OCI-LY7 (cell line): ENCODE data around the gene FBF1. TPM values are rescaled to one million over a fixed set of nuclear protein-coding genes. Genes with fewer than 3 reads are reported as not detected.
"Not testable (repeated sequence)": the region's sequence is repeated elsewhere in the genome, so short reads cannot be mapped to it uniquely, and the experiment has no call there.

Source experiments
- BruUV-seq: library from RNA; stranded (reverse); fragments of 400-500 nt; replicated peaks from 2 replicates; lab custom pipeline; 2021; lab: Mats Ljungman, UMichigan
- CTCF ChIA-PET: fragments of 300-600 bp; sonication (Branson Sonifier 250); formaldehyde crosslinking; loops from one replicate; lab custom pipeline; 2022; ENCODE audit warnings: antibody characterized with exemption; ENCODE audit not compliant: unreplicated experiment; lab: Charles Lee
- POLR2A ChIA-PET: fragments of 300-600 bp; sonication (Branson Sonifier 250); formaldehyde crosslinking; loops from one replicate; lab custom pipeline; 2022; ENCODE audit warnings: antibody characterized with exemption; lab: Charles Lee
- DNase-seq: peaks from one replicate; pipeline ENCODE4 v3.0.0-alpha.2; 2015; ENCODE audit warnings: low spot score
- H2AFZ ChIP-seq: fragments of 200-600 bp; sonication (generic), shearing (Covaris generic); 2 replicates; pipeline ENCODE4 v1.6.1; 2014; ENCODE audit warnings: mild to moderate bottlenecking, antibody characterized with exemption, low read length, moderate library complexity
- H3K27ac ChIP-seq: fragments of 200-600 bp; sonication (generic); 2 replicates; pipeline ENCODE4 v1.5.1; 2014; ENCODE audit warnings: mixed run types, low read depth, mild to moderate bottlenecking, moderate library complexity, low read length, inconsistent platforms; ENCODE audit not compliant: poor library complexity, severe bottlenecking
- H3K36me3 ChIP-seq: fragments of 200-600 bp; sonication (generic); 2 replicates; pipeline ENCODE4 v1.6.1; 2014; ENCODE audit warnings: mild to moderate bottlenecking, antibody characterized with exemption, low read length, moderate library complexity, mixed read lengths; ENCODE audit not compliant: insufficient read depth
- H3K4me1 ChIP-seq: fragments of 200-600 bp; sonication (generic); 2 replicates; pipeline ENCODE4 v1.5.1; 2014; ENCODE audit warnings: mild to moderate bottlenecking, low read length; ENCODE audit not compliant: insufficient read depth, poor library complexity, severe bottlenecking
- H3K4me2 ChIP-seq: fragments of 200-600 bp; sonication (generic); 2 replicates; pipeline ENCODE4 v1.6.1; 2014; ENCODE audit warnings: mild to moderate bottlenecking, low read length
- H3K4me3 ChIP-seq: fragments of 200-600 bp; sonication (generic); 2 replicates; pipeline ENCODE4 v1.5.1; 2014; ENCODE audit warnings: mild to moderate bottlenecking, low read depth, low read length; ENCODE audit not compliant: poor library complexity, severe bottlenecking
- H3K79me2 ChIP-seq: fragments of 200-600 bp; sonication (generic); 2 replicates; pipeline ENCODE4 v1.6.1; 2016; ENCODE audit warnings: low read depth, mild to moderate bottlenecking, low read length, moderate library complexity, mixed read lengths; ENCODE audit not compliant: insufficient read depth
- H3K9me2 ChIP-seq: fragments of 200-600 bp; sonication (generic); 2 replicates; pipeline ENCODE4 v1.6.1; 2016; ENCODE audit warnings: mild to moderate bottlenecking, low read length, mixed read lengths; ENCODE audit not compliant: insufficient read depth
- H3K9me3 ChIP-seq: fragments of 200-600 bp; sonication (generic); 2 replicates; pipeline ENCODE4 v1.6.1; 2014; ENCODE audit warnings: mild to moderate bottlenecking, mixed run types, low read length, mixed read lengths
- H4K20me1 ChIP-seq: fragments of 200-600 bp; sonication (generic); 2 replicates; pipeline ENCODE4 v1.6.1; 2014; ENCODE audit warnings: mild to moderate bottlenecking, antibody characterized with exemption, low read length, moderate library complexity, mixed read lengths; ENCODE audit not compliant: insufficient read depth
- CTCF ChIP-seq: fragments of 200-600 bp; sonication (generic); conservative IDR thresholded peaks from 2 replicates; pipeline ENCODE4 v1.5.1; 2014; ENCODE audit warnings: mild to moderate bottlenecking, antibody characterized with exemption, low read length, moderate library complexity, mixed read lengths
- EZH2phosphoT487 ChIP-seq: fragments of 200-600 bp; sonication (generic); IDR thresholded peaks from 2 replicates; pipeline ENCODE4 v1.6.1; 2018; ENCODE audit warnings: low read depth, borderline replicate concordance, mild to moderate bottlenecking, mixed run types, antibody characterized with exemption, low read length, moderate library complexity, mixed read lengths
- intact Hi-C: fragments of 100-400 bp; cut with micrococcal nuclease; formaldehyde crosslinking; loops from one replicate; pipeline ENCODE4 v1.10.0; 2022; ENCODE audit not compliant: unreplicated experiment
- total RNA-seq, 2 experiments: library from RNA; depleted of rRNA in 1 of 2; stranded (reverse); fragments of >200 nt in 1 of 2; shearing (Covaris generic) in 1 of 2; gene quantifications; 2 replicates each; pipeline ENCODE4 v1.2.3, GENCODE V29; 2014 to 2022

FBF1 gene
- total RNA-seq, 2 experiments from 2014 or later: 34.6 to 47.9 TPM

GRCh38 chr17:75976175-75976848 lies 35.5 kb upstream of the FBF1 start:
- no peaks in the 10 kb centered on the region for H3K9me3 ChIP-seq
- H3K36me3 ChIP-seq: peaks cover 6% of the 10 kb centered on the region; the same call in 1 of the 2 replicates
- CTCF ChIA-PET: no interaction called here
- BruUV-seq: TSS peak; percentile 53
- no peak overlapping the region for H3K4me3 ChIP-seq
- H2AFZ ChIP-seq: no peak overlapping the region
- H3K9me2 ChIP-seq: no peaks in the 10 kb centered on the region
- no peak for DNase-seq
- intact Hi-C loops: loop anchor here (10.0 kb wide), 1 partner anchor 192 kb away; the partner anchor contains the start of gene UNK
- peaks cover 34% of the 10 kb centered on the region for H3K4me1 ChIP-seq
- H3K27ac ChIP-seq: no peak overlapping the region
- peak overlapping the region; percentile 9; the same call in 1 of the 2 replicates for H3K4me2 ChIP-seq
- peaks cover 24% of the 10 kb centered on the region; the same call in 1 of the 2 replicates for H3K79me2 ChIP-seq
- H4K20me1 ChIP-seq: no peaks in the 10 kb centered on the region
- POLR2A ChIA-PET: interaction anchor here (0.7 kb wide), 1 partner anchor 15 kb away, joined by 3 read pairs; no protein-coding TSS in a partner anchor
- TF ChIP-seq EZH2phosphoT487: no peak
- TF ChIP-seq CTCF: no peak

GRCh38 chr17:75975757-75976174 lies 34.9 kb upstream of the FBF1 start:
- CTCF ChIA-PET: no interaction called here
- intact Hi-C loops: loop anchor here (10.0 kb wide), 1 partner anchor 191 kb away; the partner anchor contains the start of gene UNK
- peak overlapping the region; percentile 9; the same call in 1 of the 2 replicates for H3K4me2 ChIP-seq

GRCh38 chr17:75975187-75975586 lies 34.3 kb upstream of the FBF1 start:
- H4K20me1 ChIP-seq, H3K4me3 ChIP-seq, H3K27ac ChIP-seq, H3K36me3 ChIP-seq, POLR2A ChIA-PET, H2AFZ ChIP-seq, DNase-seq, H3K9me2 ChIP-seq, BruUV-seq, H3K9me3 ChIP-seq, H3K4me2 ChIP-seq: not testable (repeated sequence)
- Histone ChIP-seq H3K4me1 (peaks cover 24% of the 10 kb centered on the region), H3K79me2 (peaks cover 16% of the 10 kb centered on the region; the same call in 1 of the 2 replicates)
- CTCF ChIA-PET: interaction anchor here (0.6 kb wide), 1 partner anchor 128 kb away, joined by 10 read pairs; the partner anchor contains the start of gene EXOC7
- intact Hi-C loops: loop anchor here (10.0 kb wide), 1 partner anchor 190 kb away; the partner anchor contains the start of gene UNK

More at GRCh38 chr17:75975757-75976174, 34.9 kb upstream of the FBF1 start:
- Histone ChIP-seq H3K79me2 (peaks cover 22% of the 10 kb centered on the region; the same call in 1 of the 2 replicates), H3K9me3 (no peaks in the 10 kb centered on the region), H3K4me3 (no peak overlapping the region), H3K4me1 (peaks cover 28% of the 10 kb centered on the region), H2AFZ (no peak overlapping the region), H3K27ac (no peak overlapping the region), H3K36me3 (peaks cover 6% of the 10 kb centered on the region; the same call in 1 of the 2 replicates), H3K9me2 (no peaks in the 10 kb centered on the region), H4K20me1 (no peaks in the 10 kb centered on the region)
- POLR2A ChIA-PET: no interaction called here
- DNase-seq: no peak
- TF ChIP-seq EZH2phosphoT487: no peak
- no peak for TF ChIP-seq CTCF
- no TSS peak for BruUV-seq
